Large intestine (tissue), 12 donors: Measurements from ENCODE around the gene TRIP11. TPM values are rescaled to one million over a fixed set of nuclear protein-coding genes. Genes with fewer than 3 reads are reported as not detected.
"Not testable (repeated sequence)": the region's sequence is repeated elsewhere in the genome, so short reads cannot be mapped to it uniquely, and the experiment has no call there.

ENCODE experiments used
- DNase-seq, 2 donors: peaks; one replicate each; pipeline versions ENCODE4 v3.0.0 to v3.0.0-alpha.2; 2013
- H3K27ac ChIP-seq: one replicate; pipeline ENCODE4 v1.5.1; 2013; ENCODE audit warnings: low read length
- H3K27me3 ChIP-seq: 2 replicates; pipeline ENCODE4 v1.6.1; 2013; ENCODE audit warnings: low read length; ENCODE audit not compliant: control insufficient read depth, insufficient read depth
- H3K36me3 ChIP-seq: 2 replicates; pipeline ENCODE4 v1.6.1; 2013; ENCODE audit warnings: low read length; ENCODE audit not compliant: control insufficient read depth, insufficient read depth
- H3K4me1 ChIP-seq: one replicate; pipeline ENCODE4 v1.6.1; 2013; ENCODE audit warnings: low read length; ENCODE audit not compliant: control insufficient read depth, insufficient read depth
- H3K4me3 ChIP-seq: one replicate; pipeline ENCODE4 v1.5.1; 2013; ENCODE audit warnings: low read length
- H3K9me3 ChIP-seq: one replicate; pipeline ENCODE4 v1.6.1; 2013; ENCODE audit warnings: mild to moderate bottlenecking, low read depth, low read length, moderate library complexity; ENCODE audit not compliant: control insufficient read depth
- WGBS: methylation state at CpG from one replicate; pipeline ENCODE4 v1.1.5; 2013; ENCODE audit warnings: low lambda C conversion rate; ENCODE audit not compliant: insufficient coverage; 5-methylcytosine and 5-hydroxymethylcytosine counted together
- long read RNA-seq, 11 donors: transcript quantifications; one replicate each; lab custom pipeline, GENCODE V29; 2026
- polyA plus RNA-seq: library from polyadenylated mRNA; unstranded; fragments of 120-200 nt; gene quantifications from one replicate; pipeline ENCODE4 v1.2.1, GENCODE V29; 2013

Gene TRIP11
- polyA plus RNA-seq, result 20.5 TPM
- long read RNA-seq, donor 1, result 0 reads
- long read RNA-seq, donor 2, result 0 reads
- long read RNA-seq, donor 3, result 0 reads
- long read RNA-seq, donor 4, result 0 reads
- long read RNA-seq, donor 5, result 0 reads
- long read RNA-seq, donor 6, result 0 reads
- long read RNA-seq, donor 7, partial matches to known transcripts, result 6 of 6 reads
- long read RNA-seq, donor 7, other reads (novel, unspliced or antisense), result 0 of 6 reads
- long read RNA-seq, donor 8, result 0 reads
- long read RNA-seq, donor 9, partial matches to known transcripts, result 0 of 1 reads
- long read RNA-seq, donor 9, other reads (novel, unspliced or antisense), result 0 of 1 reads
- long read RNA-seq, donor 10, partial matches to known transcripts, result 0 of 1 reads
- long read RNA-seq, donor 10, other reads (novel, unspliced or antisense), result 0 of 1 reads
- long read RNA-seq, donor 11, result 0 reads

DNA sequence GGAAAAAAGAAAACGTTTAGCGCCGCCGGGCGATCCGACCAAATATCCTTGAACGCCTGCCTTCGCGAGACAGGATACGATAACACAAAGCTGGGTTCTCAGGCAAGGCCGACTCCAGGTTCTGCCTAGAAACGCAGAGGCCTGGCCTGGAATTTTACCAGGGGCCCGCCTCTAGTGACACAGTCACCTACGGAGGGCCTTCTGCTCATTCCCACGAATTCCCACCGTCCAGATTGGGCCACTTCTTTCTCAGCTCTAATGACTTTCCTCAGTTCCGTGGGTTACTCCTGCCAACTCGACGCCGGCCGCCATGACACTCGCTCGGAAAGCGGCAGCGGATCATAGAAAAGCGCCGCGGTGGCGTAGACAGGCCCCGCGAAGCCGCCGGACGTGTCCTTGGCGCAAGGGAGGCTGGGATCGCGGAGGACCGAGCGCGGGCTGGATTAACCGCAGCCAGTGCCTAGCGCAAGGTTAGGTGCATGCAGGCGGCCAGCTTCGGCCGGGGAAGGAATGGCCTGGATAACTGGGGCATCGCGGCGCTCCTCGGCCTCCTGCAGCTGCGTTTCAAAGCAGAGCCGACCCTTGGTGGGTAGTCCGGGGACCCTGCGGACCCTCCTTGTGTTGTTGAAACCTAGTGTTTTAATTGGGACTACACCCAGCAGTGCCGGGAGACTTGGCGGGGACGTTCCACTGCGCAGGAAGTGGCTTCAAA, at the start of gene TRIP11:
Gene TRIP11, minus strand, starts transcription at position 341 of the 712 bp plus-strand sequence. CDS start 374 bp downstream, outside the sequence.
- peak within 1 kb of the TSS; percentile 98 for H3K27ac ChIP-seq
- peak; percentile 92 to 96 for DNase-seq
- peaks cover under 1% of the 10 kb centered on the region for H3K36me3 ChIP-seq
- H3K4me3 ChIP-seq, result peak within 1 kb of the TSS; percentile 88
- no peaks in the 10 kb centered on the region for H3K27me3 ChIP-seq
- 0% methylated on average over 3 of the region's 57 CpGs for WGBS
- H3K4me1 ChIP-seq, result peaks cover 5% of the 10 kb centered on the region
- no peaks in the 10 kb centered on the region for H3K9me3 ChIP-seq

DNA sequence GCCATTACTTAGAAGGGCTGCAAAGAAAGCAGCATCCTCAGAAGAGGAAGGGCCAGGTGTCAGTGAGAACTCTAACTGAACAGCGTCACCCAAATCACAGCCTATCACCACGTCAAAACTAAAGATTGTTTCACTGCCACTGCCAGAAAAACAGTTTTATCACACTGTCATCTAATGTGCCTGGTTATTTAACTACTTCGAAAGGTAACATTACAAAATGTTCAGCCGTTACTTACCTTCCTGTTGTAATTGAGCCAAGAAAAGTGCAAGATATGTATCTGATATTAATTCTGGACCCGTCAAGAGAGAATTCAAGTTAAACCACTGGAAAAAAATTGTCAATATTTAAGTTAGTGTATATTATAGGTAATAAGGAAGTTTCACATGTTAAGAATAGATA, 48.6 kb upstream of the TRIP11 start:
- Histone ChIP-seq H3K9me3 (no peaks in the 10 kb centered on the region), H3K4me1 (no peaks in the 10 kb centered on the region), H3K27ac (no peak overlapping the region), H3K36me3 (peaks cover 27% of the 10 kb centered on the region), H3K4me3 (no peak overlapping the region), H3K27me3 (no peaks in the 10 kb centered on the region)
- 80% methylated on average over 1 of the region's 5 CpGs for WGBS
- no peak for DNase-seq

DNA sequence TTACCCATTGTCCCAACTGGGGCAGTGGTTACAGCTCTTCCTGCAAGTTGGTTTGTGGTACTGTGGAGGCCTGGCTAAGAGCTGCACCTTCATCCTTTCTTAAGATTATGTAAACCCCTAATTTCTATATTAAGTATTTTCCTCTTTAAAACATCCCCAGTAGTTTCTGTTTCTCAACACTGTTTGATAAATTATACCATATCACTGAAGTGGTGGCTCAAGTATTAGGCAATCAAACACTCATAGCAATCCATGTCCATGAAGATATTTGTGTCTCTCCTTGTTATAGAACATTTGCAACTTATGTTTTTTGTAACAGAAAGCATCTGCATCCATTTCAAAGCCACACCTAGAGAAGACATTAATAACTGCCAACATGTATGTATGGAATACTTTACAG, 34.7 kb upstream of the TRIP11 start:
- Histone ChIP-seq H3K27ac (no peak overlapping the region), H3K27me3 (no peaks in the 10 kb centered on the region), H3K36me3 (peaks cover 24% of the 10 kb centered on the region), H3K9me3 (no peaks in the 10 kb centered on the region), H3K4me3 (no peak overlapping the region), H3K4me1 (no peaks in the 10 kb centered on the region)
- no peak for DNase-seq

DNA sequence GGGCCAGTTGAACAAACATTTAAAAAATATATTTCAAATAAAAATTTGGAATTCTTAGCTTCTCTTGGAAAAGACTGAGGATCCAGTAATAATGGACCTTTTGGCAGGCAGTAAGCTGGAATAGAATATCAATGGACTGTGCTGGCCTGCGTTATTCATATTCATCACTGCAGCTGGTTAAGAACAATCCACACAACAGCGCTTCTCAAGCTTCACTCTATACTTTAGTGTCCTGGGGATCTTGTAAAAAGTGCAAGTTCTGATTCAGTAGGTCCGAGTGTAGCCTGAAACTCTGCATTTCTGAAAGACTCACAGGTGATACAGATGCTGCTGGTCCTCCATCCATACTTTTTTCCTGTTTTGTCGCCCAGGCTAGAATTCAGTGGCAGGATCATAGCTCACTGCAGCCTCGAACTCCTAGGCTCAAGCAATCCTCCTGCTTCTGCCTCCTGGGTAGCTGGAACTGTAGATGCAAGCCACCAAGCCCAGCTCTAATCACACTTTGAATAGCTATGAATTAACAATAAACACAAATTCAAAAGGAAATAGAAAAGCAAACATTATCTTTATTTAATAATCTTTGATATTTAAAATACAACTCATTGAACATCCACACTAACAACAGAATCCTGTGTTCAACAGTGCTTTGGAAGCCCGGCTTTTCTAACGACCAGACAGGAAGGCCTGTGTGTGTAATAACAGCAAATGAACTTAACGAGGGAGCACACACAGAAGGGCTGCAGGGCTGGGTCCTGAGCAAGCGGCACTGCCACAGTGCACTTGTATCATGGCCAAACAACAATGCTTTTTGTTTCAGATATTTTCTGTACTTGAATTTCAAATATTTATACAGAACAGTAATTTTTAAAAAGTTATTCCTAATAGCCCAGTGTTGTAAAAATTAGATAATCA, 18.4 kb upstream of the TRIP11 start:
- Histone ChIP-seq H3K27ac (no peak overlapping the region), H3K4me1 (no peaks in the 10 kb centered on the region), H3K9me3 (no peaks in the 10 kb centered on the region), H3K4me3 (no peak overlapping the region), H3K36me3 (no peaks in the 10 kb centered on the region), H3K27me3 (no peaks in the 10 kb centered on the region)
- no peak for DNase-seq
- WGBS, result no CpG with 5 or more reads among the region's 9 CpGs

DNA sequence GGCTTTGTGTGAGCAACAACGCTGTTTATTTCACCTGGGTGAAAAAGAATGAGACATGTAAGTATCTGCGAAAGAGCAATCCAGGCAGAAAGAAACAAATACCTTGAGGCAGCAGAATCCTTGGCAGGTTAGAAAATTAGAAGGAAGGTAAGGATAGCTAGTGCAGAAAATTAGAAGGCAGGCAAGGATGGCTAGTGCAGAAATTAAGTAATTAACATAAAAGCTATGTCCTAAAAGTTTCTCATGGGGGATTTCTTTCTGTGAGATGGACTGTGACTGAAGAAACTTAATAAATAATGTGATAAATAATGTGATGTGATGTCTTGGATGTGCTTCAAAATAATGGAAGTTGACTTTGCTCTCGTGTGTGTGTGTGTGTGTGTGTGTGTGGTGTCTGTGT, 9.9 kb upstream of the TRIP11 start:
- Histone ChIP-seq H3K4me1 (no peaks in the 10 kb centered on the region), H3K27ac (no peak overlapping the region), H3K36me3 (peaks cover 3% of the 10 kb centered on the region), H3K9me3 (peaks cover 3% of the 10 kb centered on the region), H3K4me3 (no peak overlapping the region), H3K27me3 (no peaks in the 10 kb centered on the region)
- DNase-seq, result no peak
- WGBS, result 80% methylated on average over 1 of the region's 3 CpGs

DNA sequence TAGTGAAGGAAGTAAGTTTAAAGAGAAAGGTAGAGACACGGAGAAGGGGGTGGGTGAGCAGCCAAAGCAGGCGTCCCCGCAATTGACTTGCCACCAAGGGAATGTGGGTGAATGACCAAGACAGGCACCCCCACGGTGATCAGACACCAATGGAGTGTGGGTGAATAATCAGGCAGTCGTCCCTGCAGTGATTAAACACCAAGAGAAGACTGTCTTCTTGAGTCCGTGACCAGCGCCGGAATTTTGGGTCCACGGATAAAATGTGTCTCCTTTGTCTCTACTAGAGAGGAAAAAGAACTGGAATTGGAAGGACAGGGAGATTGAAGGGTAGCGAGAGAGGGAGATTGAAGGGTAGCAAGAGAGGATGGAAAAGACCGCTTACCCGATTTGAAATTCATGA, 9.4 kb upstream of the TRIP11 start:
- H3K9me3 ChIP-seq, H3K4me1 ChIP-seq, H3K4me3 ChIP-seq, H3K27me3 ChIP-seq, H3K27ac ChIP-seq, H3K36me3 ChIP-seq, DNase-seq: not testable (repeated sequence)
- WGBS, result 100% methylated on average over 1 of the region's 12 CpGs

DNA sequence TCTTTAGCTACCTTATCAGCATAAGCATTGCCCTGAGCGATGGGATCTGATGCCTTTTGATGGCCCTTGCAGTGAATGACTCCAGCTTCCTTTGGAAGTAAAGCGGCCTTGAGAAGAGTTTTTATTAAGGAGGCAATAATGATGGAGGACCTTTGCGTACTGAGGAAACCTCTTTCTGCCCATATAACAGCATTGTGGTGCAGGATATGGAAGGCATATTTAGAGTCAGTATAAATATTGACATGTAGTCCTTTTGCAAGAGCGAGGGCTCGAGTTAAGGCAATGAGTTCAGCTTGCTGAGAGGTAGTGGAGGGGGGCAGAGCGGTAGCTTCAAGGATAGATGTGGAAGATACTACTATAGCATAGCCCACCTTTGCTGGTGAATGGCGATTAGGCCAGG, 6.0 kb upstream of the TRIP11 start:
- H3K27ac ChIP-seq, H3K4me3 ChIP-seq, H3K4me1 ChIP-seq, H3K36me3 ChIP-seq, DNase-seq, H3K9me3 ChIP-seq, H3K27me3 ChIP-seq: not testable (repeated sequence)
- no CpG with 5 or more reads among the region's 7 CpGs for WGBS

DNA sequence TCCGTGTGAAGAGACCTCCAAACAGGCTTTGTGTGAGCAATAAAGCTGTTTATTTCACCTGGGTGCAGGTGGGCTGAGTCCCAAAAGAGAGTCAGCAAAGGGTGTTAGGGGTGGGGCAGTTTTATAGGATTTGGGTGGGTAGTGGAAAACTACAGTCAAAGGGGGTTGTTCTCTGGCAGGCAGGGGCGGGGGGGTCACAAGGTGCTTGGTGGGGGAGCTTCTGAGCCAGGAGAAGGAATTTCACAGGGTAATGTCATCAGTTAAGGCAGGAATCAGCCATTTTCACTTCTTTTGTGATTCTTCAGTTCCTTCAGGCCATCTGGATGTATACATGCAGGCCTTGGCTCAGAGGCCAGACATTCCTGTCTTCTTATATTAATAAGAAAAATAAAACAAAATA, 1.9 kb upstream of the TRIP11 start:
- WGBS, result no CpG with 5 or more reads among the region's 2 CpGs
- not testable (repeated sequence) for H3K27ac ChIP-seq, H3K27me3 ChIP-seq, H3K9me3 ChIP-seq, DNase-seq, H3K36me3 ChIP-seq, H3K4me3 ChIP-seq, H3K4me1 ChIP-seq

DNA sequence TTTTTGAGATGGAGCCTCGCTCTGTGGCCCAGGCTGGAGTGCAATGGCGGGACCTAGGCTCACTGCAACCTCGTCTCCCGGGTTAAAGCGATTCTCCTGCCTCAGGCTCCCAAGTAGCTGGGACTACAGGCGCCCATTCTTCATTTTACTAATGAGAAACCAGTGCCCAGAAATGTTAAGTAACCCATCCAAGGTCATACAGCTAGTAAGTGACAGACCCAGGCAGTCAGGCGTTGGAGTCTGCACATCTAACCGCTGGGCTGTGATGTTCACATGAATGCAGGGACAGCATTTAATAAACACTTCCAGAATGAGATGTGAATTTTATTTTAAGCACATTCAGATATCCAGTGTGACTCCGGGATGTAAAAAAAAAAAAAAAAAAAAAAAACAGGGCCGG, 1.3 kb upstream of the TRIP11 start:
- Histone ChIP-seq H3K4me3 (peak overlapping the region; percentile 88), H3K4me1 (peaks cover 5% of the 10 kb centered on the region), H3K9me3 (no peaks in the 10 kb centered on the region), H3K36me3 (no peaks in the 10 kb centered on the region), H3K27me3 (no peaks in the 10 kb centered on the region), H3K27ac (peak overlapping the region; percentile 98)
- no CpG with 5 or more reads among the region's 10 CpGs for WGBS
- no peak for DNase-seq

DNA sequence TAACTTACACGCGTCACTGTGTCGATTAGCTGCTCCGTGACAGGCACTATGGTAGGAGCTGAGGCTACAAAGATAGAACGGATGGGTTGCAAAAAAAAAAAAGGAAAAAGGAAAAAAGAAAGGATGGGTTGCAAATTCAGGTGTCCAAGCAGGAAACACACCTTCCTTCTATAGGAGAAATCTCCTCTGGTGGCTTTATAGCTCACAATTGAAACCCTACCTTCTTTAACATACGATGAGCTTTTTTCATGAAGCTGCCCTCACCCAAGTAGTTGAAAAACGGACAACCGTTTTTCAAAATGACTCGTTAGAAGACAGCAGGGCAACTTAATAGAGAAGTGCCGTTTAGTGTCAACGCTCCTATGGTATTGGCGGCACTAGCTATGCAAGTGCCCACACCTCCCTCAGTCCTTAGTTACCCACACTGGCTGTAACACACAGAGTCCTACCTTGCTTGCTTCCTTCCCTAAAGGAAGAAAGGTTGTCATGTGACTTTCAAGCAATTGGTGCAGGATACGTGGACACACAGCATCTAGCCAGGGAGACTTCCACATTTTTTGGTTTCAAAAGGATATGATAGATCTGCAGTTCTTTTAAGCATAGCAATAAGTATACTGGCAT, 682 bp upstream of the TRIP11 start:
- no peaks in the 10 kb centered on the region for H3K27me3 ChIP-seq
- peak overlapping the region; percentile 88 for H3K4me3 ChIP-seq
- no peaks in the 10 kb centered on the region for H3K36me3 ChIP-seq
- peak; percentile 24 to 70 for DNase-seq
- no peaks in the 10 kb centered on the region for H3K9me3 ChIP-seq
- H3K27ac ChIP-seq, result peak overlapping the region; percentile 98
- peaks cover 5% of the 10 kb centered on the region for H3K4me1 ChIP-seq
- no CpG with 5 or more reads among the region's 13 CpGs for WGBS
